Fibroblast of lung (primary cell): ENCODE results near the gene DDX25. TPM values are rescaled to one million over a fixed set of nuclear protein-coding genes. Genes with fewer than 3 reads are reported as not detected.
A peak's percentile ranks its signal among the peaks of the same experiment; 100 is the strongest.

Source experiments
- DNase-seq, 2 donors: peaks; one replicate each; pipeline versions ENCODE4 v3.0.0 to v3.0.0-alpha.2; 2010; ENCODE audit warnings: low read depth in 2 of 2
- H2AFZ ChIP-seq: 2 replicates; pipeline ENCODE4 v1.5.1; 2012; ENCODE audit warnings: low read length, control low read depth, inconsistent platforms
- H3K27ac ChIP-seq: 2 replicates; pipeline ENCODE4 v1.5.1; 2011; ENCODE audit warnings: low read length, control low read depth; ENCODE audit not compliant: insufficient read depth
- H3K27me3 ChIP-seq: 2 replicates; pipeline ENCODE4 v1.5.1; 2011; ENCODE audit warnings: mild to moderate bottlenecking, low read length; ENCODE audit not compliant: control insufficient read depth, insufficient read depth
- H3K36me3 ChIP-seq: 2 replicates; pipeline ENCODE4 v1.5.1; 2011; ENCODE audit warnings: low read length; ENCODE audit not compliant: control insufficient read depth, insufficient read depth
- H3K4me1 ChIP-seq: 2 replicates; pipeline ENCODE4 v1.5.1; 2011; ENCODE audit warnings: low read length; ENCODE audit not compliant: control insufficient read depth, insufficient read depth; ENCODE audit errors: extremely low read depth
- H3K4me2 ChIP-seq: 2 replicates; pipeline ENCODE4 v1.5.1; 2011; ENCODE audit warnings: low read length, control low read depth; ENCODE audit not compliant: insufficient read depth; ENCODE audit errors: extremely low read depth
- H3K4me3 ChIP-seq, 4 experiments: fragments of 200-600 bp in 1 of 4; sonication (generic) in 1 of 4; replicated peaks in 1 of 4; 2 replicates each; pipeline ENCODE4 v1.5.1; 2011 to 2016; ENCODE audit warnings: low read length in 4 of 4, low read depth in 3 of 4, mild to moderate bottlenecking in 3 of 4, control low read depth in 2 of 4, inconsistent platforms in 1 of 4, mixed read lengths in 1 of 4; ENCODE audit not compliant: insufficient read depth in 1 of 4; ENCODE audit errors: control extremely low read depth in 1 of 4
- H3K79me2 ChIP-seq: 2 replicates; pipeline ENCODE4 v1.5.1; 2012; ENCODE audit warnings: mild to moderate bottlenecking, low read length, inconsistent platforms; ENCODE audit not compliant: control insufficient read depth, insufficient read depth
- H3K9ac ChIP-seq: 2 replicates; pipeline ENCODE4 v1.5.1; 2011; ENCODE audit warnings: mild to moderate bottlenecking, low read length, control low read depth; ENCODE audit not compliant: insufficient read depth
- H3K9me3 ChIP-seq: 2 replicates; pipeline ENCODE4 v1.5.1; 2012; ENCODE audit warnings: low read depth, low read length; ENCODE audit not compliant: control insufficient read depth, insufficient read depth
- H4K20me1 ChIP-seq: 2 replicates; pipeline ENCODE4 v1.5.1; 2011; ENCODE audit warnings: low read length; ENCODE audit not compliant: control insufficient read depth, insufficient read depth; ENCODE audit errors: extremely low read depth
- EZH2 ChIP-seq: IDR thresholded peaks from 2 replicates; pipeline ENCODE4 v1.5.1; 2012; ENCODE audit warnings: low read length, control low read depth, mild to moderate bottlenecking; ENCODE audit errors: missing control alignments
- polyA plus RNA-seq, 2 donors: library from polyadenylated mRNA; depleted of rRNA in 1 of 2; stranded (reverse) in 1 of 2; unstranded in 1 of 2; fragments of >200 nt; gene quantifications; 2 replicates each; pipeline ENCODE4 v1.2.1, GENCODE V29; 2011 to 2012; ENCODE audit warnings: missing spikeins in 1 of 2
- total RNA-seq: library from RNA; depleted of rRNA; stranded (reverse); fragments of >200 nt; gene quantifications from 2 replicates; pipeline ENCODE4 v1.2.1, GENCODE V29; 2014
- TF ChIP-seq, protein P1 (sequence below), 2 donors: IDR thresholded peaks in 1 of 2; conservative IDR thresholded peaks in 1 of 2; 1 replicate in 1 of 2; 2 replicates in 1 of 2; pipeline ENCODE4 v1.5.1; 2011 to 2012; ENCODE audit warnings: low read length in 2 of 2, control low read depth in 1 of 2, inconsistent platforms in 1 of 2, low read depth in 1 of 2, mild to moderate bottlenecking in 1 of 2

Gene DDX25
- total and polyA plus RNA-seq, 2 donors (not counting 1 experiment from before 2014, with no cell fraction given), result not detected

DNA sequence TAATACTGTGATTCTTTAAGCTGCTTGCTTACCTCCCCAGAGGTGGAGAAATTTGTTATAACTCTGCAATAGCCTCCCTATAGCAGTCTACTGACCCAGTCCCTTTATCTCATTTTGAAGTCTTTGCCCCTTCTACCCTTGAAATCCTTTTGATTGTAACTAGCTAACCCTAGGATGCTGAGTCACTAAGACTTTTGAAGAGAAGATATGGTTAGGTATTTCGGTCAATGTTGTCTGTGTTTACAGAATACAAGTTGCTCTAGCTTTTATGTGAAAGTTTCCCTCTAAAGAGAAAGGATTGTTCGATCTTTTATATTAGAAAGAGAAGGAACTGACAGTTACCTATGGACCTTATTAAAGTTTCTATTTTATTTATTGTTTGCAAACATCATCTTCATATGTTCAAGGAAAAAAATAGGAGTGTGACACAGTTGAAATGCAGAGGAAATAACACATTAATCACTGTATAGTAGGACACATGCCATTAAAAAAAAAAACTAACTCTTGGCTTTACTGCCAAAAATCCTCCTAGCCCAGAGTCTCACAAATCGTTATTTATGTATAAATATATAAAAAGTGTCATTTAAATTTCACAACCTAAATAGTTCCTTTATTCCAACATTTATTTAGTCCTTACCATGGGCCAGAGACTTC lies 13.7 kb upstream of the DDX25 start:
- H4K20me1 ChIP-seq, result no peaks in the 10 kb centered on the region
- DNase-seq, result peak in 1 of 2 donors; percentile 6
- peaks cover 4% of the 10 kb centered on the region for H3K36me3 ChIP-seq
- no peak overlapping the region for H3K4me3 ChIP-seq
- no peaks in the 10 kb centered on the region for H3K27me3 ChIP-seq
- H3K9me3 ChIP-seq, result no peaks in the 10 kb centered on the region
- TF ChIP-seq EZH2, result no peak
- TF ChIP-seq, protein P1, sequence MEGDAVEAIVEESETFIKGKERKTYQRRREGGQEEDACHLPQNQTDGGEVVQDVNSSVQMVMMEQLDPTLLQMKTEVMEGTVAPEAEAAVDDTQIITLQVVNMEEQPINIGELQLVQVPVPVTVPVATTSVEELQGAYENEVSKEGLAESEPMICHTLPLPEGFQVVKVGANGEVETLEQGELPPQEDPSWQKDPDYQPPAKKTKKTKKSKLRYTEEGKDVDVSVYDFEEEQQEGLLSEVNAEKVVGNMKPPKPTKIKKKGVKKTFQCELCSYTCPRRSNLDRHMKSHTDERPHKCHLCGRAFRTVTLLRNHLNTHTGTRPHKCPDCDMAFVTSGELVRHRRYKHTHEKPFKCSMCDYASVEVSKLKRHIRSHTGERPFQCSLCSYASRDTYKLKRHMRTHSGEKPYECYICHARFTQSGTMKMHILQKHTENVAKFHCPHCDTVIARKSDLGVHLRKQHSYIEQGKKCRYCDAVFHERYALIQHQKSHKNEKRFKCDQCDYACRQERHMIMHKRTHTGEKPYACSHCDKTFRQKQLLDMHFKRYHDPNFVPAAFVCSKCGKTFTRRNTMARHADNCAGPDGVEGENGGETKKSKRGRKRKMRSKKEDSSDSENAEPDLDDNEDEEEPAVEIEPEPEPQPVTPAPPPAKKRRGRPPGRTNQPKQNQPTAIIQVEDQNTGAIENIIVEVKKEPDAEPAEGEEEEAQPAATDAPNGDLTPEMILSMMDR (conservative IDR thresholded peaks at IDR 0.05 in 1 of 2, IDR thresholded peaks at IDR 0.05 in 1 of 2; ENCODE audit: low read depth in 1 of 2, low read length in 2 of 2), result no peak
- H2AFZ ChIP-seq, result no peak overlapping the region
- H3K4me2 ChIP-seq, result peak overlapping the region; percentile 45
- no peak overlapping the region for H3K9ac ChIP-seq
- peak overlapping the region; percentile 26 for H3K27ac ChIP-seq
- H3K79me2 ChIP-seq, result peaks cover 52% of the 10 kb centered on the region
- H3K4me1 ChIP-seq, result peaks cover 12% of the 10 kb centered on the region

DNA sequence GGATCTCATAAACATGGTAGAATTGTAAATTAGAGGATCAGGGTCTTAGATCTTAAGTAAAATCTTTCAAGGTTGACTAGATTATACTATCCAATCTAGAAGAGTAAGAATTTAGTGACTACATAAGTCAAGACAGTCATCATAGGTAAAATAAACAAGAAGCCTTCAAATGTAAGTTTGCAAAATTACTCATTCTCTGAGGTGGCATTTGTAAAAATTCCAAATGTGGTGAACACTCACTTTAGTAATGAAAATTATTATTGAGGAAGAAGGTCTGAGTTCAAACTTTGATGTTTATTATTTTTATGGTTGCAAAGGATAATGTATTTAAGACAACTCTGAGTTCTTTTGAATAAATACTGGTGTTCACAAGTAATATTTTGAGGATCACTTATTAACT lies 12.2 kb upstream of the DDX25 start:
- peaks cover 4% of the 10 kb centered on the region for H3K36me3 ChIP-seq
- peak overlapping the region; percentile 26 for H3K4me2 ChIP-seq
- H3K27me3 ChIP-seq, result no peaks in the 10 kb centered on the region
- TF ChIP-seq, protein P1 (conservative IDR thresholded peaks at IDR 0.05 in 1 of 2, IDR thresholded peaks at IDR 0.05 in 1 of 2; ENCODE audit: low read depth in 1 of 2, low read length in 2 of 2), result no peak
- TF ChIP-seq EZH2, result no peak
- H3K79me2 ChIP-seq, result peaks cover 64% of the 10 kb centered on the region
- H3K9me3 ChIP-seq, result no peaks in the 10 kb centered on the region
- peaks cover 12% of the 10 kb centered on the region for H3K4me1 ChIP-seq
- H3K27ac ChIP-seq, result no peak overlapping the region
- peak; percentile 26 to 58 for DNase-seq
- H4K20me1 ChIP-seq, result no peaks in the 10 kb centered on the region
- H3K4me3 ChIP-seq, result no peak overlapping the region
- H2AFZ ChIP-seq, result no peak overlapping the region
- H3K9ac ChIP-seq, result no peak overlapping the region

- H3K4me3 ChIP-seq, result no peak overlapping the region
- H3K9me3 ChIP-seq, result no peaks in the 10 kb centered on the region
- H2AFZ ChIP-seq, result no peak overlapping the region
- TF ChIP-seq, protein P1 (conservative IDR thresholded peaks at IDR 0.05 in 1 of 2, IDR thresholded peaks at IDR 0.05 in 1 of 2; ENCODE audit: low read depth in 1 of 2, low read length in 2 of 2), result no peak
- no peak for TF ChIP-seq EZH2
- peaks cover 4% of the 10 kb centered on the region for H3K36me3 ChIP-seq
- H3K4me1 ChIP-seq, result peaks cover 12% of the 10 kb centered on the region
- no peak for DNase-seq
- no peak overlapping the region for H3K4me2 ChIP-seq
- no peaks in the 10 kb centered on the region for H4K20me1 ChIP-seq
- H3K79me2 ChIP-seq, result peaks cover 67% of the 10 kb centered on the region
- no peak overlapping the region for H3K9ac ChIP-seq
- H3K27ac ChIP-seq, result no peak overlapping the region
- H3K27me3 ChIP-seq, result no peaks in the 10 kb centered on the region
Observed at GRCh38 chr11:125892994-125893393, 11.3 kb upstream of the DDX25 start.
